NOMO-1 treated with DMSO at 0.1 percent for 48 hours (cell line): ENCODE measurements around the gene AKAP9.
"Not testable (repeated sequence)": the region's sequence is repeated elsewhere in the genome, so short reads cannot be mapped to it uniquely, and the experiment has no call there.

Experiments used
- DNase-seq: peaks from one replicate; lab custom pipeline; 2025; ENCODE audit not compliant: unreplicated experiment; lab: John Stamatoyannopoulos, UW

AKAP9 gene

GRCh38 chr7:92058899-92059298, 118.2 kb downstream of the AKAP9 start:
- no peak for DNase-seq

GRCh38 chr7:92061154-92061553, 120.5 kb downstream of the AKAP9 start:
- peak; percentile 98 for DNase-seq

GRCh38 chr7:92064438-92065029, 123.9 kb downstream of the AKAP9 start:
- DNase-seq: no peak

GRCh38 chr7:92071032-92071431, 130.4 kb downstream of the AKAP9 start:
- no peak for DNase-seq

GRCh38 chr7:92072121-92072520, 131.5 kb downstream of the AKAP9 start:
- no peak for DNase-seq

- no peak for DNase-seq
Measured at GRCh38 chr7:92072708-92073107, 132.0 kb downstream of the AKAP9 start.

GRCh38 chr7:92075455-92076158, 134.9 kb downstream of the AKAP9 start:
- no peak for DNase-seq

GRCh38 chr7:92076509-92076908, 135.8 kb downstream of the AKAP9 start:
- DNase-seq: no peak

- DNase-seq: not testable (repeated sequence)
Measured at GRCh38 chr7:92083922-92084321, 143.3 kb downstream of the AKAP9 start.

GRCh38 chr7:92088266-92088665, 147.6 kb downstream of the AKAP9 start:
- no peak for DNase-seq

GRCh38 chr7:92092210-92092609, 151.5 kb downstream of the AKAP9 start:
- no peak for DNase-seq

- peak; percentile 97 for DNase-seq
Measured at GRCh38 chr7:92095380-92095779, 154.7 kb downstream of the AKAP9 start.

- no peak for DNase-seq
Measured at GRCh38 chr7:92100534-92100933, 159.9 kb downstream of the AKAP9 start.

- DNase-seq: not testable (repeated sequence)
Measured at GRCh38 chr7:92102862-92103261, 162.2 kb downstream of the AKAP9 start.

- no peak for DNase-seq
Measured at GRCh38 chr7:92108821-92109220, 168.2 kb downstream of the AKAP9 start.

GRCh38 chr7:92110857-92111256, 170.2 kb downstream of the AKAP9 start:
- no peak for DNase-seq

- no peak for DNase-seq
Measured at GRCh38 chr7:92115821-92116220, 175.2 kb downstream of the AKAP9 start.

- no peak for DNase-seq
Measured at GRCh38 chr7:92116949-92117348, 176.3 kb downstream of the AKAP9 start.

GRCh38 chr7:92119213-92119759, 178.6 kb downstream of the AKAP9 start:
- no peak for DNase-seq

- DNase-seq: peak; percentile 57
Measured at GRCh38 chr7:92121681-92122080, 181.0 kb downstream of the AKAP9 start.

GRCh38 chr7:92131093-92131492, 190.4 kb downstream of the AKAP9 start:
- DNase-seq: no peak

- peak; percentile 52 for DNase-seq
Measured at GRCh38 chr7:92131764-92132330, 191.2 kb downstream of the AKAP9 start.
